ENCODE data around the gene NAT9. TPM values are rescaled to one million over a fixed set of nuclear protein-coding genes. Genes with fewer than 3 reads are reported as not detected.

The NAT9 gene
- total RNA-seq, 1 experiment from 2014 or later, result 63.5 TPM

DNA sequence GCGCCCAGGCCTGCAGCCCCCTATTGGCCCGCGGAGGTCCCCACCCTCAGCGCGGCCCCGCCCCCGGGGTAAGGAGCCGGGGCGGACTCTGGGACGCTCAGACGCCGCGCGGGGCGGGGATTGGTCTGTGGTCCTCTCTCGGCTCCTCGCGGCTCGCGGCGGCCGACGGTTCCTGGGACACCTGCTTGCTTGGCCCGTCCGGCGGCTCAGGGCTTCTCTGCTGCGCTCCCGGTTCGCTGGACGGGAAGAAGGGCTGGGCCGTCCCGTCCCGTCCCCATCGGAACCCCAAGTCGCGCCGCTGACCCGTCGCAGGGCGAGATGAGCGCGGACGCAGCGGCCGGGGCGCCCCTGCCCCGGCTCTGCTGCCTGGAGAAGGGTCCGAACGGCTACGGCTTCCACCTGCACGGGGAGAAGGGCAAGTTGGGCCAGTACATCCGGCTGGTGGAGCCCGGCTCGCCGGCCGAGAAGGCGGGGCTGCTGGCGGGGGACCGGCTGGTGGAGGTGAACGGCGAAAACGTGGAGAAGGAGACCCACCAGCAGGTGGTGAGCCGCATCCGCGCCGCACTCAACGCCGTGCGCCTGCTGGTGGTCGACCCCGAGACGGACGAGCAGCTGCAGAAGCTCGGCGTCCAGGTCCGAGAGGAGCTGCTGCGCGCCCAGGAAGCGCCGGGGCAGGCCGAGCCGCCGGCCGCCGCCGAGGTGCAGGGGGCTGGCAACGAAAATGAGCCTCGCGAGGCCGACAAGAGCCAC, 27.4 kb downstream of the NAT9 start, which contains the start of gene NHERF1:
Gene NHERF1, plus strand, starts transcription at position 100 of the 750 bp plus-strand sequence. Its CDS starts 219 bp downstream, at position 319.
- Mint-ChIP-seq H3K4me1 (peaks cover 59 to 65% of the 10 kb centered on the region in 2 experiments), H3K27me3 (ENCODE audit: low read depth) (peaks cover 9% of the 10 kb centered on the region), H3K27ac (peak within 1 kb of the TSS; percentile 55 to 85 (median 79); a peak in 2 of 7 replicates), H3K4me3 (peak within 1 kb of the TSS; percentile 89 to 93), H3K36me3 (ENCODE audit: insufficient read depth in 1 of 3, low read depth in 3 of 3) (peaks cover 12 to 24% (median 17%) of the 10 kb centered on the region in 3 experiments), H3K9me3 (no peaks in the 10 kb centered on the region)
- no peaks in the 10 kb centered on the region for H3K9me3 ChIP-seq (ENCODE audit: control insufficient read depth, low read depth, low read length)
- no peak within 1 kb of the TSS for H3K23ac ChIP-seq (ENCODE audit: insufficient read length, low read depth, low read length)
- H2AFZ ChIP-seq (ENCODE audit: low read length), result no peak within 1 kb of the TSS
- H2BK15ac ChIP-seq (ENCODE audit: low read depth, low read length), result no peak within 1 kb of the TSS; the same call in 1 of the 2 replicates
- peak within 1 kb of the TSS; percentile 72 for H3K18ac ChIP-seq (ENCODE audit: insufficient read length, low read depth, low read length)
- TF ChIP-seq, protein P1, sequence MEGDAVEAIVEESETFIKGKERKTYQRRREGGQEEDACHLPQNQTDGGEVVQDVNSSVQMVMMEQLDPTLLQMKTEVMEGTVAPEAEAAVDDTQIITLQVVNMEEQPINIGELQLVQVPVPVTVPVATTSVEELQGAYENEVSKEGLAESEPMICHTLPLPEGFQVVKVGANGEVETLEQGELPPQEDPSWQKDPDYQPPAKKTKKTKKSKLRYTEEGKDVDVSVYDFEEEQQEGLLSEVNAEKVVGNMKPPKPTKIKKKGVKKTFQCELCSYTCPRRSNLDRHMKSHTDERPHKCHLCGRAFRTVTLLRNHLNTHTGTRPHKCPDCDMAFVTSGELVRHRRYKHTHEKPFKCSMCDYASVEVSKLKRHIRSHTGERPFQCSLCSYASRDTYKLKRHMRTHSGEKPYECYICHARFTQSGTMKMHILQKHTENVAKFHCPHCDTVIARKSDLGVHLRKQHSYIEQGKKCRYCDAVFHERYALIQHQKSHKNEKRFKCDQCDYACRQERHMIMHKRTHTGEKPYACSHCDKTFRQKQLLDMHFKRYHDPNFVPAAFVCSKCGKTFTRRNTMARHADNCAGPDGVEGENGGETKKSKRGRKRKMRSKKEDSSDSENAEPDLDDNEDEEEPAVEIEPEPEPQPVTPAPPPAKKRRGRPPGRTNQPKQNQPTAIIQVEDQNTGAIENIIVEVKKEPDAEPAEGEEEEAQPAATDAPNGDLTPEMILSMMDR (conservative IDR thresholded peaks at IDR 0.05), result peak; percentile 44
- no peaks in the 10 kb centered on the region for H4K20me1 ChIP-seq (ENCODE audit: control insufficient read depth, insufficient read depth, insufficient read length)
- H2AK5ac ChIP-seq (ENCODE audit: insufficient read length, low read length), result no peak within 1 kb of the TSS
- no peak within 1 kb of the TSS for H3T11ph ChIP-seq (ENCODE audit: low read length)
- H3K79me1 ChIP-seq (ENCODE audit: insufficient read depth, low read depth, low read length, poor library complexity, severe bottlenecking), result peaks cover 3% of the 10 kb centered on the region
- peak within 1 kb of the TSS; percentile 69 for H3K4me2 ChIP-seq (ENCODE audit: insufficient read depth, insufficient read length, low read length)
- no peak within 1 kb of the TSS for H2BK12ac ChIP-seq (ENCODE audit: insufficient read length, low read depth, low read length)
- H3K4me1 ChIP-seq (ENCODE audit: insufficient read depth, low read length), result peaks cover 11% of the 10 kb centered on the region
- H4K8ac ChIP-seq (replicated peaks; ENCODE audit: insufficient read length, low read depth, low read length), result no peak within 1 kb of the TSS
- H3K14ac ChIP-seq (ENCODE audit: insufficient read depth, low read length), result peak within 1 kb of the TSS; percentile 83
- no peak within 1 kb of the TSS for H3K4ac ChIP-seq (ENCODE audit: low read depth, low read length)
- H2BK120ac ChIP-seq (ENCODE audit: low read depth, low read length, poor library complexity, severe bottlenecking), result no peak within 1 kb of the TSS
- peaks cover 9% of the 10 kb centered on the region; the same call in 1 of the 2 replicates for H3K79me2 ChIP-seq (ENCODE audit: insufficient read depth, low read length)
- no peak within 1 kb of the TSS for H4K5ac ChIP-seq (ENCODE audit: insufficient read length, low read depth, low read length)
- WGBS (ENCODE audit: extremely low coverage, insufficient read length, low lambda C conversion rate), result no CpG with 5 or more reads among the region's 90 CpGs
- no peak within 1 kb of the TSS for H3K27ac ChIP-seq (ENCODE audit: insufficient read length, low read depth, low read length)
- no peak for DNase-seq
- H3K9ac ChIP-seq (ENCODE audit: extremely low read depth, insufficient read length, low read length), result peak within 1 kb of the TSS; percentile 77
- H2BK5ac ChIP-seq (ENCODE audit: insufficient read length, low read length), result no peak within 1 kb of the TSS
- no peak within 1 kb of the TSS for H2BK20ac ChIP-seq (ENCODE audit: low read depth, low read length, poor library complexity, severe bottlenecking)
- H3K27me3 ChIP-seq (ENCODE audit: insufficient read depth, low read length), result no peaks in the 10 kb centered on the region
- H3K56ac ChIP-seq (ENCODE audit: insufficient read length, low read depth, low read length), result no peak within 1 kb of the TSS
- H3K23me2 ChIP-seq (ENCODE audit: insufficient read length, low read depth, low read length, poor library complexity, severe bottlenecking), result peaks cover 9% of the 10 kb centered on the region
- H4K91ac ChIP-seq (ENCODE audit: insufficient read length, low read depth, low read length), result no peak within 1 kb of the TSS
